Anterior cingulate cortex (tissue), 58 donors: Measurements from ENCODE around the gene MRGPRX2.

Experiments used
- DNase-seq, 58 donors: peaks; one replicate each; lab custom pipeline; 2025; lab: John Stamatoyannopoulos, UW

Gene MRGPRX2

DNA sequence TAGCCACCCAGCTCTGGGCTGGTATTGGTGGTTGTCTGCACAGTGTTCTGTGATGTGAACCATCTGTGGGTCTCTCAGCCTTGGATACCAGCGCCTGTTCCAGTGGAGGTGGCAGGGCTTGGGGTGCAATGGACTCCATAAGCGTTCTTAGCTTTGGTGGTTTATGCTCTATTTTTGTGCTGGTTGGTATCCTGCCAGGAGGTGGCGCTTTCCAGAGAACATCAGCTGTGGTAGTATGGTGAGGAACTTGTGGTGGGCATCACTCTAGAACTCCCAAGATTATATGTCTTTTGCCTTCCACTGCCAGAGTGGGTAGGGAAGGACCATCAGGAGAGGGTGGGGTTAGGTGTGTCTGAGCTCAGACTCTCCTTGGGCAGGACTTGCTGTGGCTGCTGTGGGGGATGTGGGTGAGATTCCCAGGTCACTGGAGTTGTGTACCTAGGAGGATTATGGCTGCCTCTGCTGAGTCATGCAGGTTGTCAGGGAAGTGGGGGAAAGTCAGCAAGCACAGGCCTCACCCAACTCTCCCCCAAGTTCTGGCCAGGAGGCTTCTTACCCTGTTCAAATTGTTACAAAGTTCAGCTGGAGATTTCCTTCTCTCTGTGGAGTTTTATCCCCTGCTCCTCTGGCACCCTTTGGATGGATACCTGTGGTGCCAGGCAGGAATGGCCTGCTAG, 47.2 kb downstream of the MRGPRX2 start:
- DNase-seq = no peak

DNA sequence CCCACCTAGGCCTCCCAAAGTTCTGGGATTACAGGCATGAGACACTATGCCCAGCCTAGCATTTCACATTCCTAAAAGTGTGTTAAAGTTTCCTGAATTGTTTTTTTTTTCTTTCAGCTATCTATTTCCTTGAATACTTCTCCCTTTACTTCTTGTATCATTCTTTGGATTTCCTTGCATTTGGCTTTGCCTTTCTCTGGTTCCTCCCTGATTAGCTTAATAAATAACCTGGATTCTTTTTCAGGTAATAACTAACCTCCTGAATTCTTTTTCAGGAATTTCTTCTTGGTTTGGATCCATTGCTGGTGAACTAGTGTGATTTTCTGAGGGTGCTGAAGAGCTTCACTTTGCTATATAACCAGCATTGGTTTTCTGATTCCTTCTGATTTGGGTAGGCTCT, 47.9 kb downstream of the MRGPRX2 start:
- no peak for DNase-seq
